GDM1 (cell line): ENCODE measurements around the gene VPS13C.

Experiments
- DNase-seq: peaks from one replicate; lab custom pipeline; 2025; lab: John Stamatoyannopoulos, UW

The VPS13C gene

GRCh38 chr15:61935493-61935892, 124.8 kb downstream of the VPS13C start:
- no peak for DNase-seq

GRCh38 chr15:61929452-61929851, 130.8 kb downstream of the VPS13C start:
- DNase-seq: no peak

- DNase-seq: no peak
Observed at GRCh38 chr15:61923173-61923572, 137.1 kb downstream of the VPS13C start.

DNA sequence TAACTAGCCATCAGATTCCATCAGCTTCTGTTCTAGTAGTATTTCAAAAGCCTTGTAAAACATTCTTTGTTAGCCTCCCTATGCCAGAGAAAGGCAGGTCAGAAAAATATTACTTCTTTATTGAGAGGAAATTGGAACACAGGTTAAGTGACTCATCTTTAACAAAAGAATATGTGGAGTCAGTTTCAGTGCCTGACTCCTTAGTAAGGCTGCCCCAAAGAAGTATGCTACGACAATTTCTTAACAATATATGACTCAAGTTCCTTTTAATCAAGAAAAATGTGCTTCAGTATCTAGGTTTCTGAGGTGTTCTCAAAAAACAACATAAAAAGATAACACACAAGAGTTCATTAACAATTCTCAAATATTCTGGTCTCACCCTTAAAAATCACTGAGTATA, 139.2 kb downstream of the VPS13C start:
- DNase-seq: no peak

DNA sequence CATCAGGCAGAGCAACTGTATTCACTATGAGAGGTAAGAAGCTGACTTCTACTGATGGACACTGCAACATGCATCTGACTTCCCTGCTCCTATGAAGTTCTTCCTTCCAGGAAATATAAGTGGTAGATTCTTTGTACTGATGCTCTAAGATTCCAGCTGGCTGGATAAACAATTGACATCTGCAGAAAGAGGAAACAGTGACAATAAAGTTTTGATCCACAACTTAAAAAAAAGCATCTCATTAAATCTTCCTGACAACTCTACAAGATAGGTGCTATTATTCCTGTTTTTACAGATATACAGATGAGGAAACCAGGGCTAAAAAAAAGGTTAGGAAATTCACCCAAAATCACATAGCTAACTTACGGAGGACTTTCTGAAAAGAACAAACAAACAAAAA, 142.8 kb downstream of the VPS13C start:
- no peak for DNase-seq

DNA sequence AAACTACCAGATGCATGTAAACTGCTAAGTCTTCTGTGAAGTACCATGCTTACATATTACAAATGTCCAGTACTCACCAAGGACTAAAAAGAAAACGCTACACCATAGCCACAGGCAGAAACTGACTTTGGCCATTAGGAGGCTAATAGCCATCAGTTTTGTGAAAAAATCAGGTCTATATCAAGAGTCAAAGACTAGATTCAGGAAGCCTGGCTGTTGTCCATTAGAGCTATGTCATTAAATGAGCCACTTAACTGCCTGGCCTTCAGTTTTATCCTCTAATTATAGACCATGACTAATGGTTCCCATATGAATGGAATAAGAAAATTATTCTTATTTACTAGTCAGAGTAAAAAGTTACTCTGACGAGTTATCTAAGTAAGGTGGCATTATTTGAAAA, 144.1 kb downstream of the VPS13C start:
- DNase-seq: no peak

DNA sequence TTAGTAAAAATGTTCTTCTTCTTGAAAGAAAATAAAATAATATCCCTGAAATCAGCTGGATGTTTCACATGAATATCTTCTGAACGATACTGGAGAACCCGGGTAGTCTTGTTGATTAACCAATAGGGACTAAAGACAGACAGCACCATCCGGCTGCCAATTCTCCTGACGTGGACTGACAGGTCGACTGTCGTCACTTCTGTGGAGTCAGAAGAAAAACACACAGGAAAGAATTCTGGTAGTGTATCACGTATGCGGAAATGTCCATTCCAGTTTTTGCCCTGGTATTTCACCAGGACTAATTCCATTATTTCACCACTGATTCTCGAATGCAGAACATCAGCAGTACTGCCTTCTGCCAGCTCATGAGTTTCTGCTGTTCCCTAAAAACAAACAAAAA, 144.6 kb downstream of the VPS13C start:
- no peak for DNase-seq

DNA sequence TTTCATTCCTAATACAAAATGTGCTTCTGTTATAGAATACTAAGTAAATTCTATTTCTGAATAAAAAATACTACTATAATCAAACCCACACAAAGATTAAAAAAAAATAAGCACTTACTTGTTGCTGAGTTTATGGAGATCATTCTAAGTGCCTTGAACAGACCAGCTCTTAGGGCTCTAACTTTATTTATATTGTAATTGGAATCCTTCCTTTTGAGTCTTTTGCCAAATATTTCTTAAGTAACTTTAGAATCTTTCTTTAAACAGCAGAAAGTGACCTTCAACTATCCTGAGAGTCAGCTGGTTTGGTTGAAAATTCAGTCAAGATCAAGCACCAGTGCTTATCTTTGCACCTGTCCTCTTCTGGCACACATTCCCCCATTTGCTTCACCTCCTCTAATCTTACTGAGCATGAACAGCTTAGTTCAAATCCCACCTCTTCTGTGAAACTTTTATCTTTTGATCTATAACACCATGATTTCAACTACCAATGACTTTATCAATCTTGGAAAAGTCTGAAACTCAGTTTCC, 149.3 kb downstream of the VPS13C start:
- no peak for DNase-seq

GRCh38 chr15:61908241-61908640, 152.0 kb downstream of the VPS13C start:
- no peak for DNase-seq

GRCh38 chr15:61907753-61908086, 152.5 kb downstream of the VPS13C start:
- no peak for DNase-seq

DNA sequence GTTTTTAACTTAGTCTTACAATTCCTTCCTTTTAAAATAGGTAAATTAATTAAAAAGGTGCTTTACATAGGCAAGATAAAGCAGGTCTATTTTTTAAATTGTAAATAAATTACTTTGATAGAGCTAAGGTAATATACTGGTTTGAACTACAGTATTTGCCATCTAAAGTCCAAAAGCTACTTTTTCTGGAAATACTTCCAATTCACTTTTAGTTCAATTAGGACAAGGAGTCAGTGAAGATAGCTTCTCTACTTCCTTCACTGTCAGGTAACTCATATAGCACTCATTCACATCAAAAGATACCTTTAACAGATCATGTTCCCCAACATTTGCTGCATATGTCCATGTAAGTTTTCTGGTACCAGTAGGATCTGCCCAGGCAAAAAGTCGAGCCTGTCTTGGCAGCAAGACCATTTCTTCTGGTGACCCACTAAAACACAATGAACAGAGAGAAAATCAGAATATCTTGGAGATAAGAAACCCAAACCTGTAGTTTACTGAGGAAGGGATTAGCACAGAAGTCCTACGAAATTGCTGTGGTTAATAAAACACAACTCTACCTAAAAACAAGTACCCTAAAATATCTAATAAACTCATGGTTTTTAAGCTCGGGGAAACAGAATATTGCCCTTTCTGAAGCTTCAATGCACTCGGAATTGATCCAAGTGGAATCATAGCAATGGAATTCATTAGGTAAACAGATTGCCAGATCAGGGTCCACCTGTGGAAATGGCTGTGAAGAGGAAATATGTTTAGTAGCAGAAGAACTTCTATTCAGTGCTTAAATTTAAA, 153.1 kb downstream of the VPS13C start:
- DNase-seq: no peak

DNA sequence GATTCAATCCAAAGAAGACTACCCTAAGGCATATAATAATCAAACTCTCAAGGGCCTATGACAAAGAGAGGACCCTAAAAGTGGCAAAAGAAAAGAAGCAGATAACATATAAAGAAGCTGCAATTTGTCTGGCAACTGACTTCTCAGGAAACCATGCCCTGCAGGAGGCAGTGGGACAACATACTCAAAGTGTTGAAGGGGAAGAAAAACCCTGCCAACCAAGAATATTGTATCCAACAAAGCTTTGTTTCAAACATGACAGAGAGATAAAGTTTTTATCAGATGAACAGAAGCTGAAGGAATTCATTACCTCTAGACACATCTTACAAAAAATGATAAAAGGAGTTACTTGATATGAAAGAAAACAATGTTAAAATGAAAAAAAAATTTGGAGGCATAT, 167.1 kb downstream of the VPS13C start:
- DNase-seq: no peak

DNA sequence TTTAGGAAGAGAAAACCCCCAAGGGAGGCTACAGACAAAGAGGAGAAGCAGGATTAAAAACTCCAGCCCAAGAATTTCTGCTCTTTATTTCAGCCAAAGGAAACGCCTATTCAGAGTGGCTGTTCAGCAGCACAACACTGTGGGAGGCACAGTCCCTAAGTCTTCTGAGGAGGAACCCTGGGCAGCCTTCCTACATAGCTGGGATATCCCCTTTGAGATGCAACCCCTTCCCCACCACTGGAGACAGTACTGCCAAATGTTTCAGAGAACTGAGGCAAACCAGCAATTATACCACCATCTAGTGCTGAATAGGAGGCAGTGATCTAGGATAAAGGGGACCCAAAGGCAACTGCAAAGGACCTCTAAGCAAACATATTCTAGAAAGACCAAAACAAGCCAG, 168.1 kb downstream of the VPS13C start:
- no peak for DNase-seq

DNA sequence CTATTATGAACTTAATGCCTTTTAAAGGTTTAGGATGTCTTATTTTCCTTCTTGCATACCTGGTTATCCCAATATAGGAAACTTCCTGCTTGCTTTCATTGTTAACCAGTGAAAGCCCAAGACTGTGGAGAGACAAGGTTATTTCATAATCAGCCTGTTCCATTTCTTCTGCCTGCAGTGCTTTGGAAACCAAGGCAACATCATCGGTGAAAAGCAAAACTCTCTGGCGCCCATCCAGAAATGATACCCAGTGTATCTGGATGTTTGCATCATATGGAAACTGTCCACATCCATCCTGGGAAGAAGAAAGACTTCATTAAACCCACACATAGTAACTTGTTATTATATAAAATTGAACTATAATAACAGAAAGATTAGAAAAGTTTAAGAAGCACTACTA, 170.1 kb downstream of the VPS13C start:
- no peak for DNase-seq

DNA sequence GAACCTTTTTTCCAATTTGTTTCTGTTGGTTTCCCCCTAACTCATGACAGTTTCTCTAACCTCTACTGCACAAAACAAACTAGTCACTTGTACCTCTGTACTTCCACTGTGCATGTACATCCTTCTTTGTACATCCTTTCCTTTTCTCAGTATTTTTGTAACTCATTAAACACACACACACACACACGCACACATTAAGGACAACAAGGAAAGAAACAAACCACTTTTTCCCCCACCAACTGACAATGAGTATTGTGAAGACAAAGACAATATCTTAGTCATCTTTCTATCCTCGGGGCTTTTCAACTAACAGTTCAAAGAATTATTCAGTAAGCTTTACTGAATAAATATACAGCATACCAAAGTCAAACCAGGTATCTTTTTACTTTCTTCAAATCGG, 170.5 kb downstream of the VPS13C start:
- DNase-seq: no peak

GRCh38 chr15:61888074-61888780, 172.0 kb downstream of the VPS13C start:
- no peak for DNase-seq

- no peak for DNase-seq
Observed at GRCh38 chr15:61880084-61880483, 180.2 kb downstream of the VPS13C start.

- no peak for DNase-seq
Observed at GRCh38 chr15:61879219-61879618, 181.0 kb downstream of the VPS13C start.

DNA sequence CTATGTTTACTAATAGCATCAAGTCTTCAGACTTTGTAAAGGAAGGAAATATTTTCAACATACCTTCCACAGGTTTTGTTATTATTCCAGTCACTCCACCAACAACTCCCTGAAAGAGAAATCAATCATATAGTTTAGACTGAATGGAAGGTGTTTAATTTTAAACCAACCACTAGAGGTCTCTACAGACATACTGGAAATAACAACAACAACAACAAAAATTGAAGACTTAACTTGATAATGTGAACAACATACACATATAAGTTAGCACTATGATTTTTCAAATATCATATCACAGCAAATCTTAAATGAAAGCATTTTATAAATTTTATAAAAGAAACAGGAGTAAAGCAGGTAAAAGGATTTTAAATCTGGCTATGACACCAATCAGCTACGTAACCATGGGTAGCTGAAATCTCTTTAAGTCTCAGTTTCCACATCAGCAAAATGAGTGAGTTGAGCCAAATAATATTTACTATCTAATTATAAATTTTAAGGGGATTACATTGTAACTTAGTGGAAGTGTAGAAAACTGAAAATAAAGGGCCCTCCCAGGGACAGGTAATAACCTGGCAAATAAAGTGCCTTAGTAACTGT, 188.2 kb downstream of the VPS13C start:
- DNase-seq: no peak

DNA sequence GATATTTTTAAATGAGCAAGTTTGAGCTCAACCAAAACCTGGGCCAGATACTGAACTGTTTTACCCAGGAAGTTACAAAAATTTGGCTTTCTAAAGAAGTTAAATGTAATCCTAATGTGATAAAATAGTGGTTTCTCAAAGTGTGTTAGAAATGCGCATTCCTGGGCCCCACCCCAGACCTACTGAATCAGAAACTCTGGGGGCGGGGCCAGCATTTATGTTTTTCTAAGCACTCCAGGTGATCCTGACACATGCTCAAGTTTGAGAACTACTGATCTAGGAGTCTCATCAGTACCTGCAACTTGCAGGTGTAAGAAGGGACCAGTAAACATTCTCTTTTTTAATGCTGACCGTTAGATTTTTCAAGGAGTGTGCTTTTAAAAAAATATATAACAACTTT, 190.6 kb downstream of the VPS13C start:
- DNase-seq: no peak

DNA sequence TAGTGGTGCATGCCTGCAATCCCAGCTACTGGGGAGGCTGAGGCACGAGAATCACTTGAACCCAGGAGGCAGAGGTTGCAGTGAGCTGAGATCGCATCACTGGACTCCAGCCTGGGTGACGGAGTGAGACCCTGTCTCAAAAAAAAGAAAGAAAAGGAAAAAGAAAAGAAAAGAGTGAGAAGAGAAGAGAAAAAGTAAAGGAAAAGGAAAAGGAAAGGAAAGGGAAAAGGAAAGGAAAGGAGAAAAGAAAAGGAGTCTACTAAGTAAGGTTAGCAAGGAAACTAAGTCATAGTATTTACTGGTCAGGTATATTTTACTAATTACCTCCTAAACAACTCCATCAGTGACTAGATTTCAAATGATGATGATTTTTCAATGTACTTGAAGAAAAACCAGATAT, 198.3 kb downstream of the VPS13C start:
- no peak for DNase-seq

- no peak for DNase-seq
Observed at GRCh38 chr15:61857169-61857829, 202.9 kb downstream of the VPS13C start.

GRCh38 chr15:61856295-61856694, 204.0 kb downstream of the VPS13C start:
- no peak for DNase-seq
